Loucy (cell line): ENCODE results near the gene GCNT2.
"Not testable (repeated sequence)": the region's sequence is repeated elsewhere in the genome, so short reads cannot be mapped to it uniquely, and the experiment has no call there.

ENCODE experiments used
- H2AFZ ChIP-seq: fragments of 200-600 bp; sonication (generic); 2 replicates; pipeline ENCODE4 v1.6.0; 2016; ENCODE audit warnings: antibody characterized with exemption, mild to moderate bottlenecking, low read length, moderate library complexity
- H3F3A ChIP-seq: fragments of 200-600 bp; 2 replicates; pipeline ENCODE4 v1.6.0; 2016; ENCODE audit warnings: antibody characterized with exemption, low read depth, mild to moderate bottlenecking
- H3K27me3 ChIP-seq: fragments of 200-600 bp; sonication (generic); 2 replicates; pipeline ENCODE4 v1.6.1; 2014; ENCODE audit warnings: low read length, mild to moderate bottlenecking; ENCODE audit not compliant: insufficient read depth, poor library complexity, severe bottlenecking
- H3K36me3 ChIP-seq: fragments of 200-600 bp; sonication (generic); 2 replicates; pipeline ENCODE4 v1.6.1; 2016; ENCODE audit warnings: low read length; ENCODE audit not compliant: insufficient read depth
- H3K4me1 ChIP-seq: fragments of 200-600 bp; sonication (generic); 2 replicates; pipeline ENCODE4 v1.5.1; 2014; ENCODE audit warnings: low read length, mild to moderate bottlenecking; ENCODE audit not compliant: insufficient read depth, poor library complexity, severe bottlenecking
- H3K4me2 ChIP-seq: fragments of 200-600 bp; sonication (generic); 2 replicates; pipeline ENCODE4 v1.6.0; 2014; ENCODE audit warnings: antibody characterized with exemption, low read length, low read depth, mild to moderate bottlenecking; ENCODE audit not compliant: poor library complexity, severe bottlenecking
- H3K4me3 ChIP-seq: fragments of 200-600 bp; sonication (generic); 2 replicates; pipeline ENCODE4 v1.5.1; 2014; ENCODE audit warnings: low read length, mild to moderate bottlenecking, mixed read lengths; ENCODE audit not compliant: poor library complexity, severe bottlenecking
- H3K79me2 ChIP-seq: fragments of 200-600 bp; sonication (generic); 2 replicates; pipeline ENCODE4 v1.6.1; 2014; ENCODE audit warnings: low read length; ENCODE audit not compliant: insufficient read depth
- H3K9ac ChIP-seq: fragments of 200-600 bp; sonication (generic); 2 replicates; pipeline ENCODE4 v1.6.0; 2014; ENCODE audit warnings: mild to moderate bottlenecking, low read depth, low read length, moderate library complexity; ENCODE audit not compliant: poor library complexity, severe bottlenecking
- H3K9me2 ChIP-seq: fragments of 200-600 bp; sonication (generic); replicated peaks from 2 replicates; pipeline ENCODE4 v1.6.1; 2016; ENCODE audit warnings: low read depth, low read length, mixed read lengths
- H3K9me3 ChIP-seq: fragments of 200-600 bp; sonication (generic); 2 replicates; pipeline ENCODE4 v1.6.1; 2014; ENCODE audit warnings: mild to moderate bottlenecking, antibody characterized with exemption, low read length, low read depth; ENCODE audit not compliant: insufficient read depth
- H4K20me1 ChIP-seq: fragments of 200-600 bp; sonication (generic); 2 replicates; pipeline ENCODE4 v1.6.0; 2014; ENCODE audit warnings: antibody characterized with exemption, low read length, mild to moderate bottlenecking; ENCODE audit not compliant: insufficient read depth, poor library complexity, severe bottlenecking
- CTCF ChIP-seq: fragments of 200-600 bp; sonication (generic); conservative IDR thresholded peaks from 2 replicates; pipeline ENCODE4 v1.5.1; 2014; ENCODE audit warnings: mild to moderate bottlenecking, antibody characterized with exemption, low read length
- EZH2phosphoT487 ChIP-seq: fragments of 200-600 bp; IDR thresholded peaks from 2 replicates; pipeline ENCODE4 v1.6.1; 2018; ENCODE audit warnings: antibody characterized with exemption, mild to moderate bottlenecking, moderate library complexity, borderline replicate concordance

GCNT2 gene

GRCh38 chr6:10615675-10616074, 94.5 kb downstream of the GCNT2 start:
- H3F3A ChIP-seq: no peaks in the 10 kb centered on the region
- TF ChIP-seq EZH2phosphoT487: no peak
- no peak for TF ChIP-seq CTCF
- H3K9me3 ChIP-seq: no peaks in the 10 kb centered on the region

GRCh38 chr6:10616266-10616665, 95.1 kb downstream of the GCNT2 start:
- not testable (repeated sequence) for H3K9me3 ChIP-seq, H3K9ac ChIP-seq, H3K4me1 ChIP-seq, H4K20me1 ChIP-seq, H3K4me3 ChIP-seq, H3K27me3 ChIP-seq, H3F3A ChIP-seq, H3K36me3 ChIP-seq, H3K4me2 ChIP-seq, H2AFZ ChIP-seq, H3K9me2 ChIP-seq, H3K79me2 ChIP-seq

More at GRCh38 chr6:10615675-10616074, 94.5 kb downstream of the GCNT2 start:
- Histone ChIP-seq H3K27me3 (no peaks in the 10 kb centered on the region), H3K4me3 (no peak overlapping the region), H3K9ac (no peak overlapping the region), H3K4me1 (no peaks in the 10 kb centered on the region), H2AFZ (no peak overlapping the region), H3K79me2 (no peaks in the 10 kb centered on the region), H4K20me1 (no peaks in the 10 kb centered on the region), H3K4me2 (no peak overlapping the region), H3K9me2 (no peaks in the 10 kb centered on the region), H3K36me3 (no peaks in the 10 kb centered on the region)

GRCh38 chr6:10617008-10617696, 96.0 kb downstream of the GCNT2 start:
- no peaks in the 10 kb centered on the region for H3K9me2 ChIP-seq
- no peaks in the 10 kb centered on the region for H3F3A ChIP-seq
- H3K79me2 ChIP-seq: no peaks in the 10 kb centered on the region
- no peaks in the 10 kb centered on the region for H3K9me3 ChIP-seq
- no peaks in the 10 kb centered on the region for H3K27me3 ChIP-seq
- H3K4me3 ChIP-seq: no peak overlapping the region
- TF ChIP-seq EZH2phosphoT487 (no peak), CTCF (no peak)
- no peaks in the 10 kb centered on the region for H4K20me1 ChIP-seq
- no peaks in the 10 kb centered on the region for H3K4me1 ChIP-seq
- no peak overlapping the region for H3K9ac ChIP-seq
- peaks cover 3% of the 10 kb centered on the region; the same call in 1 of the 2 replicates for H3K36me3 ChIP-seq
- H3K4me2 ChIP-seq: no peak overlapping the region
- H2AFZ ChIP-seq: no peak overlapping the region

GRCh38 chr6:10618409-10618808, 97.3 kb downstream of the GCNT2 start:
- H2AFZ ChIP-seq: no peak overlapping the region
- H3K4me1 ChIP-seq: no peaks in the 10 kb centered on the region
- no peaks in the 10 kb centered on the region for H3K27me3 ChIP-seq
- H3K9ac ChIP-seq: no peak overlapping the region
- no peaks in the 10 kb centered on the region for H3F3A ChIP-seq
- no peaks in the 10 kb centered on the region for H3K9me2 ChIP-seq
- no peaks in the 10 kb centered on the region for H3K79me2 ChIP-seq
- no peak overlapping the region for H3K4me3 ChIP-seq
- TF ChIP-seq EZH2phosphoT487: no peak
- no peak for TF ChIP-seq CTCF
- no peaks in the 10 kb centered on the region for H4K20me1 ChIP-seq
- peaks cover 11% of the 10 kb centered on the region; the same call in 1 of the 2 replicates for H3K36me3 ChIP-seq
- no peaks in the 10 kb centered on the region for H3K9me3 ChIP-seq
- H3K4me2 ChIP-seq: no peak overlapping the region
